H1 (cell line): ENCODE data around the gene RAD51B. TPM values are rescaled to one million over a fixed set of nuclear protein-coding genes. Genes with fewer than 3 reads are reported as not detected.

Source experiments
- CTCF ChIA-PET: fragments of 300-600 bp; sonication (Branson Sonifier 250); formaldehyde crosslinking; loops from one replicate; lab custom pipeline; 2021; ENCODE audit not compliant: partially characterized antibody; lab: Charles Lee
- POLR2A ChIA-PET: fragments of 300-600 bp; sonication (Branson Sonifier 250); formaldehyde crosslinking; loops from one replicate; lab custom pipeline; 2021; ENCODE audit warnings: inconsistent platforms; ENCODE audit not compliant: partially characterized antibody; lab: Charles Lee
- DNase-seq, 2 experiments: peaks; one replicate each; pipeline versions ENCODE4 v3.0.0 to v3.0.0-alpha.2; 2010 to 2022; ENCODE audit warnings: low spot score in 2 of 2, low read depth in 1 of 2, mixed read lengths in 1 of 2
- FAIRE-seq: peaks from 2 replicates; lab custom pipeline; 2011; peaks lifted over from hg19 to GRCh38; lab: Jason Lieb, UNC
- H2AFZ ChIP-seq: 2 replicates; pipeline ENCODE4 v1.8.1; 2012; ENCODE audit warnings: low read length, inconsistent platforms
- H2AK5ac ChIP-seq: 2 replicates; pipeline ENCODE4 v1.6.1; 2013; ENCODE audit warnings: low read depth, low read length
- H2BK120ac ChIP-seq: replicated peaks from 2 replicates; pipeline ENCODE3; 2013; ENCODE audit warnings: low read depth, low read length, inconsistent platforms
- H2BK12ac ChIP-seq: 2 replicates; pipeline ENCODE4 v1.6.1; 2013; ENCODE audit warnings: low read depth, low read length
- H2BK15ac ChIP-seq: 2 replicates; pipeline ENCODE4 v1.6.1; 2013; ENCODE audit warnings: low read length
- H2BK20ac ChIP-seq: 2 replicates; pipeline ENCODE4 v1.6.1; 2013; ENCODE audit warnings: low read length
- H2BK5ac ChIP-seq: 2 replicates; pipeline ENCODE4 v1.6.1; 2013; ENCODE audit warnings: low read depth, low read length
- H3K14ac ChIP-seq: 2 replicates; pipeline ENCODE4 v1.6.1; 2013; ENCODE audit warnings: inconsistent platforms; ENCODE audit not compliant: insufficient read length
- H3K18ac ChIP-seq: 2 replicates; pipeline ENCODE4 v1.6.1; 2013; ENCODE audit warnings: low read length; ENCODE audit errors: extremely low read depth
- H3K23ac ChIP-seq: 2 replicates; pipeline ENCODE4 v1.6.1; 2013; ENCODE audit warnings: inconsistent platforms; ENCODE audit not compliant: insufficient read length
- H3K23me2 ChIP-seq: 2 replicates; pipeline ENCODE4 v1.6.1; 2013; ENCODE audit warnings: low read depth, low read length
- H3K27ac ChIP-seq: 2 replicates; pipeline ENCODE4 v1.6.1; 2011; ENCODE audit warnings: low read depth, low read length, inconsistent platforms
- H3K27me3 ChIP-seq, 4 experiments: replicated peaks in 1 of 4; 1 replicate in 1 of 4; 2 replicates in 3 of 4; pipeline versions ENCODE4 v1.6.1 to v1.8.1; 2011 to 2013; ENCODE audit warnings: low read length in 3 of 4, mild to moderate bottlenecking in 3 of 4, inconsistent platforms in 2 of 4, mixed read lengths in 2 of 4, moderate library complexity in 1 of 4; ENCODE audit not compliant: control insufficient read depth in 3 of 4, insufficient read depth in 3 of 4; ENCODE audit errors: extremely low read depth in 1 of 4
- H3K36me3 ChIP-seq, 4 experiments: 2 replicates each; pipeline versions ENCODE4 v1.6.1 to v1.8.1; 2011 to 2013; ENCODE audit warnings: mild to moderate bottlenecking in 4 of 4, low read length in 3 of 4, moderate library complexity in 2 of 4, control low read depth in 1 of 4, inconsistent platforms in 1 of 4; ENCODE audit not compliant: insufficient read depth in 4 of 4, control insufficient read depth in 2 of 4
- H3K4ac ChIP-seq: replicated peaks from 2 replicates; pipeline ENCODE3; 2013; ENCODE audit warnings: low read length, low read depth, mixed read lengths, inconsistent platforms; ENCODE audit not compliant: insufficient read length
- H3K4me1 ChIP-seq, 4 experiments: replicated peaks in 1 of 4; 1 replicate in 1 of 4; 2 replicates in 3 of 4; pipeline versions ENCODE4 v1.6.1 to v1.8.1; 2011 to 2013; ENCODE audit warnings: low read length in 3 of 4, inconsistent platforms in 2 of 4, mixed read lengths in 1 of 4; ENCODE audit not compliant: insufficient read depth in 4 of 4, control insufficient read depth in 3 of 4
- H3K4me2 ChIP-seq, 2 experiments: 2 replicates each; pipeline versions ENCODE4 v1.6.1 to v1.8.1; 2011 to 2013; ENCODE audit warnings: low read depth in 2 of 2, low read length in 2 of 2, control low read depth in 1 of 2, inconsistent platforms in 1 of 2, mild to moderate bottlenecking in 1 of 2; ENCODE audit not compliant: insufficient read depth in 1 of 2
- H3K4me3 ChIP-seq, 4 experiments: fragments of 200-600, 300-600 bp in 1 of 4; sonication (generic), shearing (Covaris generic), sonication (Bioruptor Twin) in 1 of 4; 2 replicates each; pipeline versions ENCODE4 v1.5.1 to v1.8.1; 2011 to 2016; ENCODE audit warnings: low read length in 4 of 4, low read depth in 3 of 4, control low read depth in 2 of 4, inconsistent platforms in 2 of 4, mild to moderate bottlenecking in 2 of 4, mixed read lengths in 1 of 4, moderate library complexity in 1 of 4; ENCODE audit not compliant: insufficient read depth in 2 of 4; ENCODE audit errors: extremely low read depth in 1 of 4
- H3K56ac ChIP-seq: replicated peaks from 2 replicates; pipeline ENCODE3; 2013; ENCODE audit warnings: low read depth, mild to moderate bottlenecking, mixed read lengths, low read length, inconsistent platforms; ENCODE audit not compliant: insufficient read length
- H3K79me1 ChIP-seq: 2 replicates; pipeline ENCODE4 v1.6.1; 2013; ENCODE audit warnings: low read depth, low read length, control low read depth
- H3K79me2 ChIP-seq, 2 experiments: 2 replicates each; pipeline versions ENCODE4 v1.6.1 to v1.8.1; 2012 to 2013; ENCODE audit warnings: low read length in 2 of 2, mild to moderate bottlenecking in 2 of 2, inconsistent platforms in 1 of 2; ENCODE audit not compliant: insufficient read depth in 2 of 2, control insufficient read depth in 1 of 2
- H3K9ac ChIP-seq, 4 experiments: replicated peaks in 1 of 4; 1 replicate in 1 of 4; 2 replicates in 3 of 4; pipeline versions ENCODE4 v1.6.1 to v1.8.1; 2011 to 2013; ENCODE audit warnings: low read depth in 3 of 4, low read length in 3 of 4, control low read depth in 2 of 4, mild to moderate bottlenecking in 2 of 4, moderate library complexity in 2 of 4, inconsistent platforms in 1 of 4; ENCODE audit errors: extremely low read depth in 1 of 4
- H3K9me3 ChIP-seq, 2 experiments: 2 replicates each; pipeline versions ENCODE4 v1.6.1 to v1.8.1; 2012 to 2013; ENCODE audit warnings: mild to moderate bottlenecking in 2 of 2, moderate library complexity in 2 of 2, control low read depth in 1 of 2, inconsistent platforms in 1 of 2, low read depth in 1 of 2, low read length in 1 of 2, mixed read lengths in 1 of 2; ENCODE audit not compliant: insufficient read depth in 2 of 2
- H4K20me1 ChIP-seq, 2 experiments: replicated peaks in 1 of 2; 2 replicates each; pipeline versions ENCODE3 to v1.8.1; 2011 to 2013; ENCODE audit warnings: inconsistent platforms in 2 of 2, low read length in 2 of 2, mild to moderate bottlenecking in 1 of 2; ENCODE audit not compliant: insufficient read depth in 2 of 2, control insufficient read depth in 1 of 2
- H4K5ac ChIP-seq: 2 replicates; pipeline ENCODE4 v1.6.1; 2013; ENCODE audit warnings: low read length, low read depth, mixed read lengths, inconsistent platforms; ENCODE audit not compliant: insufficient read length
- H4K8ac ChIP-seq: 2 replicates; pipeline ENCODE4 v1.8.0; 2013; ENCODE audit warnings: mild to moderate bottlenecking, moderate library complexity, low read length, inconsistent platforms; ENCODE audit not compliant: insufficient read depth; ENCODE audit errors: extremely low read depth
- H4K91ac ChIP-seq: replicated peaks from 2 replicates; pipeline ENCODE3; 2013; ENCODE audit warnings: low read length, mixed read lengths, inconsistent platforms; ENCODE audit not compliant: insufficient read length
- BRCA1 ChIP-seq: IDR thresholded peaks from 2 replicates; pipeline ENCODE4 v1.6.1; 2012; ENCODE audit warnings: low read depth, low read length, improper control_type of control experiment
- HDAC2 ChIP-seq, 2 experiments: fragments of 300-600 bp in 1 of 2; sonication (generic) in 1 of 2; IDR thresholded peaks; 2 replicates each; pipeline ENCODE4 v1.6.1; 2011 to 2012; ENCODE audit warnings: low read depth in 2 of 2, low read length in 2 of 2, mild to moderate bottlenecking in 2 of 2, moderate library complexity in 2 of 2, borderline replicate concordance in 1 of 2, inconsistent platforms in 1 of 2
- JUN ChIP-seq: IDR thresholded peaks from 2 replicates; pipeline ENCODE4 v1.6.1; 2011; ENCODE audit warnings: low read depth, mild to moderate bottlenecking, improper control_type of control experiment, low read length
- NRF1 ChIP-seq: IDR thresholded peaks from 2 replicates; pipeline ENCODE4 v1.6.1; 2011; ENCODE audit warnings: mild to moderate bottlenecking, low read depth, low read length, improper control_type of control experiment
- POLR2A ChIP-seq, 2 experiments: IDR thresholded peaks; 1 replicate in 1 of 2; 2 replicates in 1 of 2; pipeline ENCODE4 v1.6.1; 2011; ENCODE audit warnings: low read depth in 2 of 2, low read length in 2 of 2, mild to moderate bottlenecking in 2 of 2; ENCODE audit errors: control extremely low read depth in 1 of 2
- RBBP5 ChIP-seq: IDR thresholded peaks from 2 replicates; pipeline ENCODE4 v1.7.1; 2012; ENCODE audit warnings: low read depth, mild to moderate bottlenecking, inconsistent platforms, low read length, moderate library complexity, borderline replicate concordance
- RFX5 ChIP-seq: IDR thresholded peaks from 2 replicates; pipeline ENCODE4 v1.6.1; 2011; ENCODE audit warnings: low read depth, low read length, improper control_type of control experiment, borderline replicate concordance
- SIN3A ChIP-seq, 2 experiments: IDR thresholded peaks in 1 of 2; conservative IDR thresholded peaks in 1 of 2; 2 replicates each; pipeline ENCODE4 v1.6.1; 2011 to 2012; ENCODE audit warnings: low read length in 2 of 2, improper control_type of control experiment in 1 of 2, low read depth in 1 of 2, mild to moderate bottlenecking in 1 of 2
- SIRT6 ChIP-seq: IDR thresholded peaks from one replicate; pipeline ENCODE4 v1.7.1; 2012; ENCODE audit warnings: low read length, inconsistent platforms
- SP1 ChIP-seq: IDR thresholded peaks from 2 replicates; pipeline ENCODE4 v1.6.1; 2011; ENCODE audit warnings: low read depth, low read length
- TAF1 ChIP-seq: IDR thresholded peaks from 2 replicates; pipeline ENCODE4 v1.6.1; 2011; ENCODE audit warnings: mild to moderate bottlenecking, low read depth, low read length
- YY1 ChIP-seq: IDR thresholded peaks from 2 replicates; pipeline ENCODE4 v1.6.1; 2011; ENCODE audit warnings: low read depth, mild to moderate bottlenecking, low read length
- WGBS, 2 experiments: shearing (Covaris generic) in 1 of 2; methylation state at CpG; one replicate each; pipeline versions ENCODE4 v1.1.6 to v1.1.7; 2013 to 2015; ENCODE audit warnings: low lambda C conversion rate in 2 of 2, mixed read lengths in 2 of 2, inconsistent platforms in 1 of 2, low coverage in 1 of 2, missing lambda C conversion rate in 1 of 2; ENCODE audit not compliant: insufficient replicate concordance in 2 of 2, insufficient coverage in 1 of 2, insufficient read length in 1 of 2; ENCODE audit errors: extremely low coverage in 1 of 2, missing lambda C conversion rate in 1 of 2; 5-methylcytosine and 5-hydroxymethylcytosine counted together
- polyA plus RNA-seq, 7 experiments: library from polyadenylated mRNA; depleted of rRNA in 3 of 7; stranded (reverse) in 5 of 7; unstranded in 2 of 7; fragments of >200 nt in 5 of 7; fragments of 200-250 nt in 2 of 7; gene quantifications; 1 replicate in 5 of 7; 2 replicates in 1 of 7; 4 replicates in 1 of 7; pipeline versions ENCODE4 v1.2.1 to v1.2.3, GENCODE V29; 2011 to 2013; ENCODE audit warnings: missing spikeins in 2 of 7, mixed read lengths in 2 of 7
- total RNA-seq: library from RNA; stranded (reverse); fragmentation: NEBNext Ultra II Directional; extraction: Animal tissue kit (Norgen Biotek cat#: 25700); gene quantifications from 2 replicates; pipeline ENCODE4 v1.2.1, GENCODE V29; 2021

RAD51B gene
- total and polyA plus RNA-seq, 2 of the 8 experiments (the other 6 are each of a cell fraction or from before 2014, with no cell fraction given) = 3.9 to 14.9 TPM

DNA sequence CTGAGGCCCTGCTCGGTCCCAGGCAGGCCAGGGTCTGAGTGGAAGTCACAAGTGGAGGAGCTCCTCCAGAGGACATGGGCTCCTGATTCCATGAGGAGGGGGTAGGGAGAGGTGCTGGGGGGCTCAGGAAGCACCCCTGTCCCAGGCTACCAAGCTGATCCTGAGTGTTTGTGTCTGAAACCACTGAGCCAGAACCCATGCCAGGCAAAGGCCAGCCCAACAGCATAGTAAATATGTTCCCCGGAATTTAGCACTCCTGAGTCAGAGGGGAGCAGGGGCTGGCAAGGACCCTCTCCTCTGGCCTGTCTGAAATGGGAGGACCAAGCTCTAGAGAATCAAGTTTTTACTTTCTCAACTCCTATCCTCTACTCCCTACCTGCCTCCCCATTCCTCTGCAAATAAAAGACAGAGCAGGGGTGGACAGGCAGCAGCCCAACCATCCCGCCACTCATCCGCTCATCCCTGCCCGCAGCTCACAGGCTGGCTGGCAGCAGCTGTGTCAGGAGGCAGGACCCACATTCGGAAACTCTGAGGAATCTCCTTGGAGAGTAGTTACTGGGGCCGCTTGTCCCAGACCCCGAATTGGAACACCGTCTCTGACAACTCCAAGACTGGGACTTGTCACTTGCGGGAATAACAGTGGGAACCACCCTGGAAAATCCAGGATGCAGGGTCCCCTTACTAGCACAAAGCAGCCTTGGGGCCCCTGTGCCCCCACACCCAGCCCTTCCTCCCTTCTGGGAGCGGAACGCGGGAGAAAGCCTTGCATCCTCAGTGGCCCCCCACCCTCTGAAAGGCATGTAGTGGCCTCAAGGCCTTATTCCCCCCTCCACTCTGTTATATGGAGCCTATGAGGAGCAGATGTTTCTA is 870.7 kb downstream of the RAD51B start:
- TF ChIP-seq RBBP5 (no peak), BRCA1 (no peak), YY1 (no peak), POLR2A (IDR thresholded peaks at IDR 0.05; ENCODE audit: control extremely low read depth in 1 of 2, low read depth in 2 of 2, low read length in 2 of 2) (no peak), JUN (no peak), SIRT6 (no peak), HDAC2 (IDR thresholded peaks at IDR 0.05; ENCODE audit: borderline replicate concordance in 1 of 2, low read depth in 2 of 2, low read length in 2 of 2) (no peak), SIN3A (conservative IDR thresholded peaks at IDR 0.05 in 1 of 2, IDR thresholded peaks at IDR 0.05 in 1 of 2; ENCODE audit: low read depth in 1 of 2, low read length in 2 of 2) (no peak), NRF1 (no peak), RFX5 (no peak), TAF1 (no peak), SP1 (no peak)
- TF ChIP-seq, all 59 proteins: peak for 0
- H3K9me3 ChIP-seq = no peaks in the 10 kb centered on the region; a peak in 1 of 4 replicates
- POLR2A ChIA-PET = interaction anchor here (1.0 to 1.5 kb wide), 2 partner anchors 10 to 103 kb away, joined by 3 to 7 read pairs; partner anchors contain the start of gene ZFP36L1
- no peak overlapping the region for H4K5ac ChIP-seq
- no peak overlapping the region for H2AFZ ChIP-seq
- H3K9ac ChIP-seq = no peak overlapping the region
- no peak overlapping the region; the same call in 1 of the 2 replicates for H4K8ac ChIP-seq
- H2BK15ac ChIP-seq = no peak overlapping the region
- 90% methylated on average over 13 of the region's 13 CpGs; no CpG with 5 or more reads in 1 of the 2 experiments for WGBS, 2 experiments
- H3K18ac ChIP-seq = no peak overlapping the region
- no peaks in the 10 kb centered on the region for H4K20me1 ChIP-seq
- peak overlapping the region; percentile 51 for H4K91ac ChIP-seq
- no peak overlapping the region for H2AK5ac ChIP-seq
- H3K14ac ChIP-seq = no peak overlapping the region
- no peak overlapping the region for H2BK120ac ChIP-seq
- CTCF ChIA-PET = interaction anchor here (0.8 to 1.0 kb wide), 2 partner anchors 34 to 139 kb away, joined by 3 read pairs; no protein-coding TSS in a partner anchor
- peaks cover 0 to 15% (median 10%) of the 10 kb centered on the region in 4 experiments; a peak in 6 of 7 replicates for H3K4me1 ChIP-seq
- H3K4me3 ChIP-seq = no peak overlapping the region
- no peak for FAIRE-seq
- H2BK5ac ChIP-seq = no peak overlapping the region
- no peaks in the 10 kb centered on the region for H3K36me3 ChIP-seq
- no peak overlapping the region for H3K56ac ChIP-seq
- no peaks in the 10 kb centered on the region for H3K79me2 ChIP-seq
- H3K4ac ChIP-seq = no peak overlapping the region
- H2BK12ac ChIP-seq = no peak overlapping the region
- no peak for DNase-seq
- H3K23me2 ChIP-seq = no peaks in the 10 kb centered on the region
- no peak overlapping the region for H3K4me2 ChIP-seq
- no peaks in the 10 kb centered on the region for H3K27me3 ChIP-seq
- no peak overlapping the region for H2BK20ac ChIP-seq
- no peak overlapping the region for H3K27ac ChIP-seq
- H3K23ac ChIP-seq = no peak overlapping the region
- no peaks in the 10 kb centered on the region for H3K79me1 ChIP-seq
